ENCODE results near the gene SLCO3A1. TPM values are rescaled to one million over a fixed set of nuclear protein-coding genes. Genes with fewer than 3 reads are reported as not detected.

The SLCO3A1 gene
- total RNA-seq, 1 experiment from 2014 or later: 5.1 TPM

DNA sequence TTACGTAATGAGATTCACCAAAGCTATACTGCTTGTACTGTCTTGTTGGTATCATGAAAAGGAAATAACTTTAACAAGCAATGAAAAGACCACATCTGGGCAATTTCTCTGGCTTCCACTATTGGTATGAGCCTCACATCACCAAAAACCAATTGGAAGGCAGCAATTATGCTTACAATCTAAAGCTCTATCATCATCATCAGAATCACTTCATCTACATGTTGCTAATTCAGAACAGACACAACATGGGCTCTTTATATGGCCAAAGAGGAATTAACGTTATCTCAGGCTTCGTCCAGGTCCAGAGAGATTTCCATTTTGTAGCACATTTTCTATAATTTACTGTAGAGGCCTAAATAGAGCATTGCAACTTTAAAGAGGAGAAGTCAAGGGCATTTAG lies 36.6 kb upstream of the SLCO3A1 start:
- no peaks in the 10 kb centered on the region for H3K27me3 ChIP-seq (ENCODE audit: insufficient read depth, low read length)
- ATAC-seq (no peak), DNase-seq (ENCODE audit: low read depth, low spot score) (no peak)
- no TSS peak for BruUV-seq (replicated peaks)
- TF ChIP-seq TCF7L2 (IDR thresholded peaks at IDR 0.05; ENCODE audit: borderline replicate concordance, extremely low read depth, insufficient read depth, insufficient read length) (no peak), EZH2 (IDR thresholded peaks at IDR 0.05) (no peak), EGR1 (IDR thresholded peaks at IDR 0.05; ENCODE audit: low read depth) (no peak), EZH2phosphoT487 (IDR thresholded peaks at IDR 0.05; ENCODE audit: borderline replicate concordance) (no peak), SIN3A (IDR thresholded peaks at IDR 0.05; ENCODE audit: low read depth) (no peak), ZNF274 (IDR thresholded peaks at IDR 0.05; ENCODE audit: low read depth, low read length) (no peak), CEBPB (IDR thresholded peaks at IDR 0.05; ENCODE audit: low read depth) (no peak), FOSL1 (IDR thresholded peaks at IDR 0.05; ENCODE audit: low read depth) (no peak), CBX3 (IDR thresholded peaks at IDR 0.05; ENCODE audit: low read depth) (no peak), YY1 (IDR thresholded peaks at IDR 0.05; ENCODE audit: extremely low read depth, insufficient replicate concordance, low read depth, low read length) (no peak), SRF (IDR thresholded peaks at IDR 0.05; ENCODE audit: low read depth) (no peak), POLR2AphosphoS5 (IDR thresholded peaks at IDR 0.05; ENCODE audit: low read depth, low read length) (no peak), ELF1 (IDR thresholded peaks at IDR 0.05; ENCODE audit: borderline replicate concordance, low read depth) (no peak), RAD21 (IDR thresholded peaks at IDR 0.05; ENCODE audit: low read depth) (no peak)
- TF ChIP-seq, protein P1, sequence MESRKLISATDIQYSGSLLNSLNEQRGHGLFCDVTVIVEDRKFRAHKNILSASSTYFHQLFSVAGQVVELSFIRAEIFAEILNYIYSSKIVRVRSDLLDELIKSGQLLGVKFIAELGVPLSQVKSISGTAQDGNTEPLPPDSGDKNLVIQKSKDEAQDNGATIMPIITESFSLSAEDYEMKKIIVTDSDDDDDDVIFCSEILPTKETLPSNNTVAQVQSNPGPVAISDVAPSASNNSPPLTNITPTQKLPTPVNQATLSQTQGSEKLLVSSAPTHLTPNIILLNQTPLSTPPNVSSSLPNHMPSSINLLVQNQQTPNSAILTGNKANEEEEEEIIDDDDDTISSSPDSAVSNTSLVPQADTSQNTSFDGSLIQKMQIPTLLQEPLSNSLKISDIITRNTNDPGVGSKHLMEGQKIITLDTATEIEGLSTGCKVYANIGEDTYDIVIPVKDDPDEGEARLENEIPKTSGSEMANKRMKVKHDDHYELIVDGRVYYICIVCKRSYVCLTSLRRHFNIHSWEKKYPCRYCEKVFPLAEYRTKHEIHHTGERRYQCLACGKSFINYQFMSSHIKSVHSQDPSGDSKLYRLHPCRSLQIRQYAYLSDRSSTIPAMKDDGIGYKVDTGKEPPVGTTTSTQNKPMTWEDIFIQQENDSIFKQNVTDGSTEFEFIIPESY (IDR thresholded peaks at IDR 0.05; ENCODE audit: extremely low read depth, insufficient replicate concordance, low read length): no peak
- TF ChIP-seq, protein P2, sequence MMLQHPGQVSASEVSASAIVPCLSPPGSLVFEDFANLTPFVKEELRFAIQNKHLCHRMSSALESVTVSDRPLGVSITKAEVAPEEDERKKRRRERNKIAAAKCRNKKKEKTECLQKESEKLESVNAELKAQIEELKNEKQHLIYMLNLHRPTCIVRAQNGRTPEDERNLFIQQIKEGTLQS (IDR thresholded peaks at IDR 0.05): no peak
- TF ChIP-seq, protein P3, sequence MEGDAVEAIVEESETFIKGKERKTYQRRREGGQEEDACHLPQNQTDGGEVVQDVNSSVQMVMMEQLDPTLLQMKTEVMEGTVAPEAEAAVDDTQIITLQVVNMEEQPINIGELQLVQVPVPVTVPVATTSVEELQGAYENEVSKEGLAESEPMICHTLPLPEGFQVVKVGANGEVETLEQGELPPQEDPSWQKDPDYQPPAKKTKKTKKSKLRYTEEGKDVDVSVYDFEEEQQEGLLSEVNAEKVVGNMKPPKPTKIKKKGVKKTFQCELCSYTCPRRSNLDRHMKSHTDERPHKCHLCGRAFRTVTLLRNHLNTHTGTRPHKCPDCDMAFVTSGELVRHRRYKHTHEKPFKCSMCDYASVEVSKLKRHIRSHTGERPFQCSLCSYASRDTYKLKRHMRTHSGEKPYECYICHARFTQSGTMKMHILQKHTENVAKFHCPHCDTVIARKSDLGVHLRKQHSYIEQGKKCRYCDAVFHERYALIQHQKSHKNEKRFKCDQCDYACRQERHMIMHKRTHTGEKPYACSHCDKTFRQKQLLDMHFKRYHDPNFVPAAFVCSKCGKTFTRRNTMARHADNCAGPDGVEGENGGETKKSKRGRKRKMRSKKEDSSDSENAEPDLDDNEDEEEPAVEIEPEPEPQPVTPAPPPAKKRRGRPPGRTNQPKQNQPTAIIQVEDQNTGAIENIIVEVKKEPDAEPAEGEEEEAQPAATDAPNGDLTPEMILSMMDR (IDR thresholded peaks at IDR 0.05 in 2 of 3, conservative IDR thresholded peaks at IDR 0.05 in 1 of 3; ENCODE audit: borderline replicate concordance in 1 of 3, insufficient read depth in 1 of 3, low read depth in 2 of 3, low read length in 2 of 3): no peak
- H2AFZ ChIP-seq (ENCODE audit: low read depth, low read length, poor library complexity, severe bottlenecking): no peak overlapping the region
- H3K9ac ChIP-seq (ENCODE audit: low read length): no peak overlapping the region
- H3K36me3 ChIP-seq (ENCODE audit: control insufficient read depth in 1 of 2, insufficient read depth in 2 of 2, low read length in 2 of 2): no peaks in the 10 kb centered on the region
- H4K20me1 ChIP-seq (ENCODE audit: insufficient read depth): no peaks in the 10 kb centered on the region
- H3K4me1 ChIP-seq (ENCODE audit: control insufficient read depth in 1 of 2, insufficient read depth in 2 of 2, low read length in 2 of 2): no peaks in the 10 kb centered on the region
- no peaks in the 10 kb centered on the region for H3K79me2 ChIP-seq (ENCODE audit: insufficient read depth, low read length)
- H3K27ac ChIP-seq (ENCODE audit: low read depth, low read length): no peak overlapping the region
- peaks cover 0 to 3% of the 10 kb centered on the region in 2 experiments; a peak in 1 of 4 replicates for H3K9me3 ChIP-seq (ENCODE audit: control insufficient read depth in 1 of 2, insufficient read depth in 1 of 2, low read depth in 1 of 2, low read length in 2 of 2)
- CTCF ChIA-PET: no interaction called here
- no peaks in the 10 kb centered on the region for H3K9me2 ChIP-seq (ENCODE audit: insufficient read depth)
- no peak overlapping the region for H3K4me2 ChIP-seq (ENCODE audit: low read length)
- intact Hi-C loops (cut with micrococcal nuclease): no loop called here
- RAD21 ChIA-PET (ENCODE audit: low non-redundant PET in 1 of 2, low total read pairs in 2 of 2, uncharacterized antibody in 2 of 2, unreplicated experiment in 2 of 2): no interaction called here
- POLR2A ChIA-PET: no interaction called here
- H3K4me3 ChIP-seq (replicated peaks in 1 of 2; ENCODE audit: low read depth in 1 of 2, low read length in 2 of 2): no peak overlapping the region

All from HCT116 (cell line).